LNCAP (cell line): ENCODE data around the gene SIGLEC10.

Experiments used
- TF ChIP-seq, protein P1 (sequence below): fragments of 450-650 bp; IDR thresholded peaks from 2 replicates; pipeline ENCODE4 v1.5.1; 2017; ENCODE audit warnings: mild to moderate bottlenecking

Gene SIGLEC10

GRCh38 chr19:51441410-51442390, 24.3 kb upstream of the SIGLEC10 start:
- TF ChIP-seq, protein P1, sequence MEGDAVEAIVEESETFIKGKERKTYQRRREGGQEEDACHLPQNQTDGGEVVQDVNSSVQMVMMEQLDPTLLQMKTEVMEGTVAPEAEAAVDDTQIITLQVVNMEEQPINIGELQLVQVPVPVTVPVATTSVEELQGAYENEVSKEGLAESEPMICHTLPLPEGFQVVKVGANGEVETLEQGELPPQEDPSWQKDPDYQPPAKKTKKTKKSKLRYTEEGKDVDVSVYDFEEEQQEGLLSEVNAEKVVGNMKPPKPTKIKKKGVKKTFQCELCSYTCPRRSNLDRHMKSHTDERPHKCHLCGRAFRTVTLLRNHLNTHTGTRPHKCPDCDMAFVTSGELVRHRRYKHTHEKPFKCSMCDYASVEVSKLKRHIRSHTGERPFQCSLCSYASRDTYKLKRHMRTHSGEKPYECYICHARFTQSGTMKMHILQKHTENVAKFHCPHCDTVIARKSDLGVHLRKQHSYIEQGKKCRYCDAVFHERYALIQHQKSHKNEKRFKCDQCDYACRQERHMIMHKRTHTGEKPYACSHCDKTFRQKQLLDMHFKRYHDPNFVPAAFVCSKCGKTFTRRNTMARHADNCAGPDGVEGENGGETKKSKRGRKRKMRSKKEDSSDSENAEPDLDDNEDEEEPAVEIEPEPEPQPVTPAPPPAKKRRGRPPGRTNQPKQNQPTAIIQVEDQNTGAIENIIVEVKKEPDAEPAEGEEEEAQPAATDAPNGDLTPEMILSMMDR, result no peak

DNA sequence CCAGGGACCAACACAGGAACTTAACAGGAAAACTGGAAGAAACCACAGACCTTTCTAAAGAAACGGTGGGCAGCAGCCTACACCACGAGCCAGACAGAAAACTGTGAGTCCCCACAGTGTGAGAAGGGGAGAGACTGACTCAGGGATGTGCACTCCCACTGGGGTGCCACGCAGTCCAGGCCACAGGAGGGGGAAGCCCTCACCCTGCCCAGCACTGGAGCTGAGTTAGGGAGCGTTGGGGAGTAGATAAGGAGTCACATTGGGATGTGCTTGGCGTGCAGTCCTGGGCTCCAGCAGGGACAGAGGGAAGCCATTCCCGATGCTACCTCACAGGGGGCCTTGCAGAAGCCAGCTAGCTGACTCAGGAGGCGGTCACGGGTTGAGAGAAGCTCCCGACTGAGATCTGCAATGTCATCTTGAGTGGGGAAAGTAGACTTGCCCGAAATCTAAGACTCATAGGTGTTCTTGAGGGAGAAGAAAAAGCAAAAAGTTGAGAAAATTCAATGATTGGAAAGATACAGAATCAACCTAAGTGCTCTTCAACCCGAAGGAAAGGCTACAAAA, 23.5 kb upstream of the SIGLEC10 start:
- TF ChIP-seq, protein P1, result no peak

DNA sequence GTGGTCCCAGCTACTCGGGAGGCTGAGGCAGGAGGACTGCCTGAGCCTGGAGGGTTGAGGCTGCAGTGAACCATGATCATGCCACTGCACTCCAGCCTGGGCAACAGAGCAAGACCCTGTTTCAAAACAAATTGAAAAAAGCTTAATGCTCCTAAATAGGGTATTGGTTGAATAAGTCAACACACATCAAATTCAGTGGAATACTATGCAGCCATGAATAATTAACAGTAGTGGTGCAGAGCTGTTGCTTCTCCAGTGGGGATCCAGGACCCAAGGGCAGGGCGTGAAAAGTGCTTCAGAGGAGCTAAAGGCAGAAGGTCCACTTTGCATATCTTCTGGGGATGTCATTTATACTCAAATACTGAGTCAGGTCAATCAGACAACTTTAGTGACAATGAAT, 22.6 kb upstream of the SIGLEC10 start:
- TF ChIP-seq, protein P1, result no peak

GRCh38 chr19:51439021-51439465, 21.6 kb upstream of the SIGLEC10 start:
- TF ChIP-seq, protein P1, result peak; percentile 46; the same call in 1 of the 2 replicates

GRCh38 chr19:51434456-51434855, 17.0 kb upstream of the SIGLEC10 start:
- TF ChIP-seq, protein P1, result no peak

- TF ChIP-seq, protein P1, result no peak
These were observed 15.6 kb upstream of the SIGLEC10 start for GRCh38 chr19:51433043-51433442.

GRCh38 chr19:51431124-51431523, 13.7 kb upstream of the SIGLEC10 start:
- TF ChIP-seq, protein P1, result no peak
